H1 (cell line): ENCODE results near the gene TIAM2. TPM values are rescaled to one million over a fixed set of nuclear protein-coding genes. Genes with fewer than 3 reads are reported as not detected.

ENCODE experiments used
- CTCF ChIA-PET: fragments of 300-600 bp; sonication (Branson Sonifier 250); formaldehyde crosslinking; loops from one replicate; lab custom pipeline; 2021; ENCODE audit not compliant: partially characterized antibody; lab: Charles Lee
- POLR2A ChIA-PET: fragments of 300-600 bp; sonication (Branson Sonifier 250); formaldehyde crosslinking; loops from one replicate; lab custom pipeline; 2021; ENCODE audit warnings: inconsistent platforms; ENCODE audit not compliant: partially characterized antibody; lab: Charles Lee
- DNase-seq, 2 experiments: peaks; one replicate each; pipeline versions ENCODE4 v3.0.0 to v3.0.0-alpha.2; 2010 to 2022; ENCODE audit warnings: low spot score in 2 of 2, low read depth in 1 of 2, mixed read lengths in 1 of 2
- FAIRE-seq: peaks from 2 replicates; lab custom pipeline; 2011; peaks lifted over from hg19 to GRCh38; lab: Jason Lieb, UNC
- H2AFZ ChIP-seq: 2 replicates; pipeline ENCODE4 v1.8.1; 2012; ENCODE audit warnings: low read length, inconsistent platforms
- H2AK5ac ChIP-seq: 2 replicates; pipeline ENCODE4 v1.6.1; 2013; ENCODE audit warnings: low read depth, low read length
- H2BK120ac ChIP-seq: replicated peaks from 2 replicates; pipeline ENCODE3; 2013; ENCODE audit warnings: low read depth, low read length, inconsistent platforms
- H2BK12ac ChIP-seq: 2 replicates; pipeline ENCODE4 v1.6.1; 2013; ENCODE audit warnings: low read depth, low read length
- H2BK15ac ChIP-seq: 2 replicates; pipeline ENCODE4 v1.6.1; 2013; ENCODE audit warnings: low read length
- H2BK20ac ChIP-seq: 2 replicates; pipeline ENCODE4 v1.6.1; 2013; ENCODE audit warnings: low read length
- H2BK5ac ChIP-seq: 2 replicates; pipeline ENCODE4 v1.6.1; 2013; ENCODE audit warnings: low read depth, low read length
- H3K14ac ChIP-seq: 2 replicates; pipeline ENCODE4 v1.6.1; 2013; ENCODE audit warnings: inconsistent platforms; ENCODE audit not compliant: insufficient read length
- H3K18ac ChIP-seq: 2 replicates; pipeline ENCODE4 v1.6.1; 2013; ENCODE audit warnings: low read length; ENCODE audit errors: extremely low read depth
- H3K23ac ChIP-seq: 2 replicates; pipeline ENCODE4 v1.6.1; 2013; ENCODE audit warnings: inconsistent platforms; ENCODE audit not compliant: insufficient read length
- H3K23me2 ChIP-seq: 2 replicates; pipeline ENCODE4 v1.6.1; 2013; ENCODE audit warnings: low read depth, low read length
- H3K27ac ChIP-seq: 2 replicates; pipeline ENCODE4 v1.6.1; 2011; ENCODE audit warnings: low read depth, low read length, inconsistent platforms
- H3K27me3 ChIP-seq, 4 experiments: replicated peaks in 1 of 4; 1 replicate in 1 of 4; 2 replicates in 3 of 4; pipeline versions ENCODE4 v1.6.1 to v1.8.1; 2011 to 2013; ENCODE audit warnings: low read length in 3 of 4, mild to moderate bottlenecking in 3 of 4, inconsistent platforms in 2 of 4, mixed read lengths in 2 of 4, moderate library complexity in 1 of 4; ENCODE audit not compliant: control insufficient read depth in 3 of 4, insufficient read depth in 3 of 4; ENCODE audit errors: extremely low read depth in 1 of 4
- H3K36me3 ChIP-seq, 4 experiments: 2 replicates each; pipeline versions ENCODE4 v1.6.1 to v1.8.1; 2011 to 2013; ENCODE audit warnings: mild to moderate bottlenecking in 4 of 4, low read length in 3 of 4, moderate library complexity in 2 of 4, control low read depth in 1 of 4, inconsistent platforms in 1 of 4; ENCODE audit not compliant: insufficient read depth in 4 of 4, control insufficient read depth in 2 of 4
- H3K4ac ChIP-seq: replicated peaks from 2 replicates; pipeline ENCODE3; 2013; ENCODE audit warnings: low read length, low read depth, mixed read lengths, inconsistent platforms; ENCODE audit not compliant: insufficient read length
- H3K4me1 ChIP-seq, 4 experiments: replicated peaks in 1 of 4; 1 replicate in 1 of 4; 2 replicates in 3 of 4; pipeline versions ENCODE4 v1.6.1 to v1.8.1; 2011 to 2013; ENCODE audit warnings: low read length in 3 of 4, inconsistent platforms in 2 of 4, mixed read lengths in 1 of 4; ENCODE audit not compliant: insufficient read depth in 4 of 4, control insufficient read depth in 3 of 4
- H3K4me2 ChIP-seq, 2 experiments: 2 replicates each; pipeline versions ENCODE4 v1.6.1 to v1.8.1; 2011 to 2013; ENCODE audit warnings: low read depth in 2 of 2, low read length in 2 of 2, control low read depth in 1 of 2, inconsistent platforms in 1 of 2, mild to moderate bottlenecking in 1 of 2; ENCODE audit not compliant: insufficient read depth in 1 of 2
- H3K4me3 ChIP-seq, 4 experiments: fragments of 200-600, 300-600 bp in 1 of 4; sonication (generic), shearing (Covaris generic), sonication (Bioruptor Twin) in 1 of 4; 2 replicates each; pipeline versions ENCODE4 v1.5.1 to v1.8.1; 2011 to 2016; ENCODE audit warnings: low read length in 4 of 4, low read depth in 3 of 4, control low read depth in 2 of 4, inconsistent platforms in 2 of 4, mild to moderate bottlenecking in 2 of 4, mixed read lengths in 1 of 4, moderate library complexity in 1 of 4; ENCODE audit not compliant: insufficient read depth in 2 of 4; ENCODE audit errors: extremely low read depth in 1 of 4
- H3K56ac ChIP-seq: replicated peaks from 2 replicates; pipeline ENCODE3; 2013; ENCODE audit warnings: low read depth, mild to moderate bottlenecking, mixed read lengths, low read length, inconsistent platforms; ENCODE audit not compliant: insufficient read length
- H3K79me1 ChIP-seq: 2 replicates; pipeline ENCODE4 v1.6.1; 2013; ENCODE audit warnings: low read depth, low read length, control low read depth
- H3K79me2 ChIP-seq, 2 experiments: 2 replicates each; pipeline versions ENCODE4 v1.6.1 to v1.8.1; 2012 to 2013; ENCODE audit warnings: low read length in 2 of 2, mild to moderate bottlenecking in 2 of 2, inconsistent platforms in 1 of 2; ENCODE audit not compliant: insufficient read depth in 2 of 2, control insufficient read depth in 1 of 2
- H3K9ac ChIP-seq, 4 experiments: replicated peaks in 1 of 4; 1 replicate in 1 of 4; 2 replicates in 3 of 4; pipeline versions ENCODE4 v1.6.1 to v1.8.1; 2011 to 2013; ENCODE audit warnings: low read depth in 3 of 4, low read length in 3 of 4, control low read depth in 2 of 4, mild to moderate bottlenecking in 2 of 4, moderate library complexity in 2 of 4, inconsistent platforms in 1 of 4; ENCODE audit errors: extremely low read depth in 1 of 4
- H3K9me3 ChIP-seq, 2 experiments: 2 replicates each; pipeline versions ENCODE4 v1.6.1 to v1.8.1; 2012 to 2013; ENCODE audit warnings: mild to moderate bottlenecking in 2 of 2, moderate library complexity in 2 of 2, control low read depth in 1 of 2, inconsistent platforms in 1 of 2, low read depth in 1 of 2, low read length in 1 of 2, mixed read lengths in 1 of 2; ENCODE audit not compliant: insufficient read depth in 2 of 2
- H4K20me1 ChIP-seq, 2 experiments: replicated peaks in 1 of 2; 2 replicates each; pipeline versions ENCODE3 to v1.8.1; 2011 to 2013; ENCODE audit warnings: inconsistent platforms in 2 of 2, low read length in 2 of 2, mild to moderate bottlenecking in 1 of 2; ENCODE audit not compliant: insufficient read depth in 2 of 2, control insufficient read depth in 1 of 2
- H4K5ac ChIP-seq: 2 replicates; pipeline ENCODE4 v1.6.1; 2013; ENCODE audit warnings: low read length, low read depth, mixed read lengths, inconsistent platforms; ENCODE audit not compliant: insufficient read length
- H4K8ac ChIP-seq: 2 replicates; pipeline ENCODE4 v1.8.0; 2013; ENCODE audit warnings: mild to moderate bottlenecking, moderate library complexity, low read length, inconsistent platforms; ENCODE audit not compliant: insufficient read depth; ENCODE audit errors: extremely low read depth
- H4K91ac ChIP-seq: replicated peaks from 2 replicates; pipeline ENCODE3; 2013; ENCODE audit warnings: low read length, mixed read lengths, inconsistent platforms; ENCODE audit not compliant: insufficient read length
- BCL11A ChIP-seq, 2 experiments: IDR thresholded peaks; one replicate each; pipeline ENCODE4 v1.6.1; 2011; ENCODE audit warnings: low read depth in 2 of 2, low read length in 2 of 2, mild to moderate bottlenecking in 2 of 2
- BRCA1 ChIP-seq: IDR thresholded peaks from 2 replicates; pipeline ENCODE4 v1.6.1; 2012; ENCODE audit warnings: low read depth, low read length, improper control_type of control experiment
- CEBPB ChIP-seq: IDR thresholded peaks from 2 replicates; pipeline ENCODE4 v1.6.1; 2012; ENCODE audit warnings: low read depth, low read length
- EZH2 ChIP-seq: fragments of 200-600 bp; sonication (generic); IDR thresholded peaks from 2 replicates; pipeline ENCODE4 v1.7.1; 2012; ENCODE audit warnings: low read depth, mild to moderate bottlenecking, moderate library complexity, low read length, inconsistent platforms; ENCODE audit not compliant: severe bottlenecking
- GABPA ChIP-seq: IDR thresholded peaks from 2 replicates; pipeline ENCODE4 v1.6.1; 2011; ENCODE audit warnings: mild to moderate bottlenecking, low read length, moderate library complexity, borderline replicate concordance; ENCODE audit not compliant: insufficient read depth
- POU5F1 ChIP-seq: IDR thresholded peaks from 2 replicates; pipeline ENCODE4 v1.6.1; 2011; ENCODE audit warnings: low read depth, mild to moderate bottlenecking, low read length, moderate library complexity
- SP2 ChIP-seq: IDR thresholded peaks from 2 replicates; pipeline ENCODE4 v1.6.1; 2012; ENCODE audit warnings: mild to moderate bottlenecking, low read length, inconsistent platforms
- TAF7 ChIP-seq: optimal IDR thresholded peaks from 2 replicates; pipeline ENCODE3; 2011; ENCODE audit warnings: low read depth, mild to moderate bottlenecking, inconsistent platforms, low read length, moderate library complexity, borderline replicate concordance
- TBP ChIP-seq: IDR thresholded peaks from 2 replicates; pipeline ENCODE4 v1.6.1; 2011; ENCODE audit warnings: low read depth, low read length, improper control_type of control experiment
- TEAD4 ChIP-seq: IDR thresholded peaks from 2 replicates; pipeline ENCODE4 v1.6.1; 2012; ENCODE audit warnings: low read depth, low read length, inconsistent platforms, mixed read lengths
- ZNF274 ChIP-seq: IDR thresholded peaks from 2 replicates; pipeline ENCODE4 v1.7.0; 2012; ENCODE audit warnings: low read length, borderline replicate concordance; ENCODE audit errors: extremely low read depth
- WGBS, 2 experiments: shearing (Covaris generic) in 1 of 2; methylation state at CpG; one replicate each; pipeline versions ENCODE4 v1.1.6 to v1.1.7; 2013 to 2015; ENCODE audit warnings: low lambda C conversion rate in 2 of 2, mixed read lengths in 2 of 2, inconsistent platforms in 1 of 2, low coverage in 1 of 2, missing lambda C conversion rate in 1 of 2; ENCODE audit not compliant: insufficient replicate concordance in 2 of 2, insufficient coverage in 1 of 2, insufficient read length in 1 of 2; ENCODE audit errors: extremely low coverage in 1 of 2, missing lambda C conversion rate in 1 of 2; 5-methylcytosine and 5-hydroxymethylcytosine counted together
- polyA plus RNA-seq, 7 experiments: library from polyadenylated mRNA; depleted of rRNA in 3 of 7; stranded (reverse) in 5 of 7; unstranded in 2 of 7; fragments of >200 nt in 5 of 7; fragments of 200-250 nt in 2 of 7; gene quantifications; 1 replicate in 5 of 7; 2 replicates in 1 of 7; 4 replicates in 1 of 7; pipeline versions ENCODE4 v1.2.1 to v1.2.3, GENCODE V29; 2011 to 2013; ENCODE audit warnings: missing spikeins in 2 of 7, mixed read lengths in 2 of 7
- total RNA-seq: library from RNA; stranded (reverse); fragmentation: NEBNext Ultra II Directional; extraction: Animal tissue kit (Norgen Biotek cat#: 25700); gene quantifications from 2 replicates; pipeline ENCODE4 v1.2.1, GENCODE V29; 2021
- TF ChIP-seq, protein P1 (sequence below): IDR thresholded peaks from 2 replicates; pipeline ENCODE4 v1.6.1; 2011; ENCODE audit warnings: low read length, improper control_type of control experiment

The TIAM2 gene
- total and polyA plus RNA-seq, 2 of the 8 experiments (the other 6 are each of a cell fraction or from before 2014, with no cell fraction given), result 7.4 to 23.9 TPM

DNA sequence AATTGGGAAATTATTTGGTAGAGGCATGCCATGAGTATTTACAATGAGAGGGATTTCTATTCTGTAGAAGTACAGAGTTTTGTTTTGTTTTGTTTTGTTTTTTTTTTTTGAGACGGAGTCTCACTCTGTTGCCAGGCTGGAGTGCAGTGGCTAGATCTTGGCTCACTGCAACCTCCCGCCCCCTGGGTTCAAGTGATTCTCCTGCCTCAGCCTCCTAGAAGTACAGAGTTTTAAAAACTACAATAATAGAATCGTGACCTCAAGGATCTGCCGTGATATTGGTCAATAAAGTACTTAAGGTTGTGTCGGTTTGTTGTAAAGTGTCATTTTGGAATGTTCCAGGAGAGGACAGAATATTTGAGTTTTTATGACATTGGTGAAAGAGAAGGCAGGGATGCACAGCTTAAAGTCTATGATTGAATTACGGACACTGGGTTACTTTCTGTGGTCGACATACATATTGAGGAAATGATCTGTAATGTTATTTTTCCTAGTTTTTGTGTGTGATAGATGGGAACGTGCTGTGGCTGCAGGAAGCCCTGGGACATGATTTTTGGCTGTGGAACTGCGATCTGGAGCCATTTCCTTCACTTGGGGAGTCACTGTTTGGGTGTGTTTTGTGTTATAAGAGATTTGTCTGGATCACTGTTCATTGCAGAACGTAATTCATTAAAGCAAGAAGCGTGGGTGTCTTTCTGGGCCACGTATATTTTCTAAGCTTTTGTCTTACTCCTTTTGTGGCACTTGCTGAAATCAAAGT lies 59.6 kb downstream of the TIAM2 start:
- H4K20me1 ChIP-seq, result no peaks in the 10 kb centered on the region
- no peaks in the 10 kb centered on the region for H3K4me1 ChIP-seq
- H2AK5ac ChIP-seq, result no peak overlapping the region
- H3K23me2 ChIP-seq, result no peaks in the 10 kb centered on the region
- H2BK15ac ChIP-seq, result no peak overlapping the region
- H3K4ac ChIP-seq, result no peak overlapping the region
- no peak overlapping the region for H4K5ac ChIP-seq
- CTCF ChIA-PET, result interaction anchor here (1.0 kb wide), 1 partner anchor 62 kb away, joined by 3 read pairs; no protein-coding TSS in a partner anchor
- H3K4me2 ChIP-seq, result no peak overlapping the region
- no peaks in the 10 kb centered on the region; the same call in 1 of the 2 replicates for H3K79me1 ChIP-seq
- no peak overlapping the region for H2BK12ac ChIP-seq
- no peak overlapping the region for H4K91ac ChIP-seq
- H3K9me3 ChIP-seq, result no peaks in the 10 kb centered on the region
- H3K36me3 ChIP-seq, result no peaks in the 10 kb centered on the region
- H3K27ac ChIP-seq, result no peak overlapping the region
- no peak overlapping the region for H2AFZ ChIP-seq
- no peak overlapping the region for H3K23ac ChIP-seq
- no peak for FAIRE-seq
- no peaks in the 10 kb centered on the region for H3K27me3 ChIP-seq
- H3K18ac ChIP-seq, result no peak overlapping the region
- no peak overlapping the region for H2BK20ac ChIP-seq
- 85% methylated on average over 12 of the region's 12 CpGs; no CpG with 5 or more reads in 1 of the 2 experiments for WGBS, 2 experiments
- DNase-seq, result no peak
- H3K14ac ChIP-seq, result no peak overlapping the region
- POLR2A ChIA-PET, result no interaction called here
- H4K8ac ChIP-seq, result no peak overlapping the region
- H3K79me2 ChIP-seq, result peaks cover 0 to 2% of the 10 kb centered on the region in 2 experiments; a peak in 1 of 4 replicates
- no peak overlapping the region for H2BK5ac ChIP-seq
- no peak overlapping the region for H3K56ac ChIP-seq
- H2BK120ac ChIP-seq, result no peak overlapping the region
- H3K4me3 ChIP-seq, result no peak overlapping the region
- H3K9ac ChIP-seq, result no peak overlapping the region
- TF ChIP-seq TAF7 (no peak), TBP (no peak), ZNF274 (no peak), SP2 (no peak), POU5F1 (no peak), TEAD4 (no peak), BCL11A (IDR thresholded peaks at IDR 0.05; ENCODE audit: low read depth in 2 of 2, low read length in 2 of 2) (no peak), GABPA (no peak), CEBPB (no peak), EZH2 (no peak), BRCA1 (no peak)
- TF ChIP-seq, protein P1, sequence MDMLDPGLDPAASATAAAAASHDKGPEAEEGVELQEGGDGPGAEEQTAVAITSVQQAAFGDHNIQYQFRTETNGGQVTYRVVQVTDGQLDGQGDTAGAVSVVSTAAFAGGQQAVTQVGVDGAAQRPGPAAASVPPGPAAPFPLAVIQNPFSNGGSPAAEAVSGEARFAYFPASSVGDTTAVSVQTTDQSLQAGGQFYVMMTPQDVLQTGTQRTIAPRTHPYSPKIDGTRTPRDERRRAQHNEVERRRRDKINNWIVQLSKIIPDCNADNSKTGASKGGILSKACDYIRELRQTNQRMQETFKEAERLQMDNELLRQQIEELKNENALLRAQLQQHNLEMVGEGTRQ, result no peak
